HG03280 (cell line): Measurements from ENCODE around the gene GIPR.

Experiments used
- ATAC-seq: cut with Tn5 transposase; IDR thresholded peaks from one replicate; pipeline ENCODE4 v1.9.1; 2021; ENCODE audit warnings: mild to moderate bottlenecking, moderate library complexity; ENCODE audit not compliant: unreplicated experiment

Gene GIPR

DNA sequence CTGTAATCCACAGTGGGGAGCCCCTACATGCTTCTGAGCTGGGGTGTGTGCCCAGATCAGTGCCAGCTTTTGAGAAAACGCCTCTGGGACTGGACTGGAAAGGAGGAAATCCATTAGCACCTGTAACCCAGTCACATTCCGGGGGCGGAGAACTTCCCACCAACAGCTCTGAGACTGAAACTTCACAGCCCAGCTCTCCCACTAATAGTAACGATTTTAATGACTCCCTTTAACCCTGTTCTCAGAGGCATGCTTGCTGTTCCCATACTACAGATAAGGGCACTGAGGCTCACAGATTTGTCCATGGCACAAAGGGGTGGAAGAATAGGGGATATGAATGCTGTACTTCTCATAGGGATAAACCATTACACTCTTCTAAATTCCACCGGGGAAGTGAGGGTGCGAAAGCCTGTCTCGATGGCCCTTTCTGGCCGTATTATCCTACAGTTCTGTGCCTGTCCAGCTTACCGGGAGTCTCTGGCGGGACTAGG, 61.8 kb downstream of the GIPR start:
- no peak for ATAC-seq

- ATAC-seq: peak; percentile 95
Measured at GRCh38 chr19:45730368-45731288, 62.6 kb downstream of the GIPR start, which contains the start of gene FBXO46. FBXO46 (minus strand) TSS chr19:45730896; CDS start chr19:45713495, 17,401 bp downstream.
